ENCODE measurements around the gene STC2.

GRCh38 chr5:173283318-173284288, 44.6 kb downstream of the STC2 start:
- TF ChIP-seq, protein P1, sequence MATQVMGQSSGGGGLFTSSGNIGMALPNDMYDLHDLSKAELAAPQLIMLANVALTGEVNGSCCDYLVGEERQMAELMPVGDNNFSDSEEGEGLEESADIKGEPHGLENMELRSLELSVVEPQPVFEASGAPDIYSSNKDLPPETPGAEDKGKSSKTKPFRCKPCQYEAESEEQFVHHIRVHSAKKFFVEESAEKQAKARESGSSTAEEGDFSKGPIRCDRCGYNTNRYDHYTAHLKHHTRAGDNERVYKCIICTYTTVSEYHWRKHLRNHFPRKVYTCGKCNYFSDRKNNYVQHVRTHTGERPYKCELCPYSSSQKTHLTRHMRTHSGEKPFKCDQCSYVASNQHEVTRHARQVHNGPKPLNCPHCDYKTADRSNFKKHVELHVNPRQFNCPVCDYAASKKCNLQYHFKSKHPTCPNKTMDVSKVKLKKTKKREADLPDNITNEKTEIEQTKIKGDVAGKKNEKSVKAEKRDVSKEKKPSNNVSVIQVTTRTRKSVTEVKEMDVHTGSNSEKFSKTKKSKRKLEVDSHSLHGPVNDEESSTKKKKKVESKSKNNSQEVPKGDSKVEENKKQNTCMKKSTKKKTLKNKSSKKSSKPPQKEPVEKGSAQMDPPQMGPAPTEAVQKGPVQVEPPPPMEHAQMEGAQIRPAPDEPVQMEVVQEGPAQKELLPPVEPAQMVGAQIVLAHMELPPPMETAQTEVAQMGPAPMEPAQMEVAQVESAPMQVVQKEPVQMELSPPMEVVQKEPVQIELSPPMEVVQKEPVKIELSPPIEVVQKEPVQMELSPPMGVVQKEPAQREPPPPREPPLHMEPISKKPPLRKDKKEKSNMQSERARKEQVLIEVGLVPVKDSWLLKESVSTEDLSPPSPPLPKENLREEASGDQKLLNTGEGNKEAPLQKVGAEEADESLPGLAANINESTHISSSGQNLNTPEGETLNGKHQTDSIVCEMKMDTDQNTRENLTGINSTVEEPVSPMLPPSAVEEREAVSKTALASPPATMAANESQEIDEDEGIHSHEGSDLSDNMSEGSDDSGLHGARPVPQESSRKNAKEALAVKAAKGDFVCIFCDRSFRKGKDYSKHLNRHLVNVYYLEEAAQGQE (IDR thresholded peaks at IDR 0.05; ENCODE audit: insufficient replicate concordance, low read depth) = no peak
- TF ChIP-seq CTCF (IDR thresholded peaks at IDR 0.05; ENCODE audit: insufficient read depth, low read length) (peak; percentile 7), POLR2AphosphoS5 (IDR thresholded peaks at IDR 0.05; ENCODE audit: low read depth) (no peak)

All from HL-60 (cell line).